Activated effector memory CD4-positive, alpha-beta T cell treated with anti-CD3 and anti-CD28 coated beads, Interleukin-2, amount 50 U/mL, for 16 hours (primary cell): Measurements from ENCODE around the gene AADACL3.

ENCODE experiments used
- DNase-seq: peaks from one replicate; pipeline ENCODE4 v3.0.0-alpha.2; 2020

The AADACL3 gene

DNA sequence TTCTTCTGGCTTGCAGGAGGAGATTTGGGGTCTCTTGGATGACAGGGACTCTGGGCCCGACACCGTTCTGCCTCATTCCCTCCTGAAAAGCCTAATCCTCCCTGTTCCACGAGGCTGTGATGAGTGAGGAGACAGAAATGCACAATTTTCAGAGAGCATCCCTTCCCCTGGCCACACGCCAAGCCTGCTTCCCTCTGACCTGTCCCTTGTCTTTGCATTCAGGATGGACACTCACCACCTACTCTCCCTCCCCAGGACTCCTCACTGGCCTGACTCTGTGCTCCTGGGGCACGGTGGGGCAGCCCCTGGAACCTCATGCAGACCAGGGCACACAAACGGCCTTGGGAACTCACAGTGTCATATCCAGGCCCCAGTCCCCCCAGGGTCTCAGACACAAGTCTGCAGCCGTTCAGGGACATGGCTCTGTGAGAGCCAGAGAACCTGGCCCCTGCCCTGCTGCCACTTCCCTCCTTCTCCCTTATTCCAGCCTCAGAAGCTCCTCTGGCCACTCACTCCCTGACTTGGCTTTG is 54.1 kb downstream of the AADACL3 start:
- no peak for DNase-seq

DNA sequence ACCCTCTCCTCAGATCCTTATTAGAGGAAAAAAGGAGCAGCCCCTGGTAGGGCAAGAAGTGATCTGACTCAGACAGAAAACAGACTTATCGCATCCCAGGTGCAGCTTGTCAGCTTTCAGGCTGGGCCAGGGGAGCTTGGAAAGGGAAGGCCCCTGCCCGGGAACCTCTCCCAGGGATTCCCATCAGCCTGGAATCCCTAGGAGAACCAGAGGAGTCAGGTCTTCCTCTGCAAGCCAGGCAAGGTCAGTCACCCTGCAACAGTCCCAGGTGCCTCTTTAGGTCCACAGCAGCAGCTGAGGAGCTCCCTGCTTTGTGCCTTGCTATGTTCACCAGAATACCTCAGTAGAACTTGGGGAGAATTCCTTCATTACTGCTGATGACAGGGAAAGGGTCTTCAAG is 54.7 kb downstream of the AADACL3 start:
- no peak for DNase-seq

DNA sequence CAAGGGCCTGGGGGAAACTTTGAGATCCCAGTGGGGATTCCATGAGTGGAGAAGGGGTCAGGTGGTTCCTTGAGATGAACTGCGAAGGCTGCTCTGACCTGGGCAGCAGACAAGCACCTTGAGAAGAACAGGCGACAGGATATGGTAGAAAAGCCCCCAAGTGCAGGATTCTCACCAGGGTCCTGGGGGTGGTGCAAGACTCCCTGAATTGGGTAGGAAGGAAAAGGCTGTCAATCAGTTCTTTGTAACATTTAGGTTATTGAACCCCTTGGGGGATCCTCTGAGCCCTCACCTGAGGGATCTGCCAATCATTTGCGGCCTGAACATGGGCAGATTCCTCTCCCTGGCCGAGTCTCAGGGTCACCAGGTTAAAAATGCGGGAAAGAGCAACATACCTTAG is 55.3 kb downstream of the AADACL3 start:
- DNase-seq = no peak

DNA sequence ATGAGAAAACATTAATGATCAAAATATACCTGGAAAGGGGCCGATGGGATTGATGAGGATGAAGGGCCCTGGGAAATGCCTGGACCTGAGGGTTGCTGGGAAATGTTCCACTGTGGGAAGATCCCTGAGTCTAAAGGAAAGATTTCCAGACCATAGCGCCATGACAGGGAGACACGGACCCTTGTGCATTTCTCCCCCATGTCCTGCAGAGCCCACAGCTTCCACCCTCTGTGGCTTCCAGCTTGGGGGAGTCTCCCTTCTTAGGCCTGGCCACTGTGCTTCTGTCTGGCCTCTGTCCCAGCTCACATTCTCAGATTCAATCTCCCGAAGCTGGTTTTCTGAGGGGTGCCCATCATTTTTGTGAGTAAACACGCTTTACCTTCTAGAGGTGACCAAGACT is 56.6 kb downstream of the AADACL3 start:
- DNase-seq = no peak

DNA sequence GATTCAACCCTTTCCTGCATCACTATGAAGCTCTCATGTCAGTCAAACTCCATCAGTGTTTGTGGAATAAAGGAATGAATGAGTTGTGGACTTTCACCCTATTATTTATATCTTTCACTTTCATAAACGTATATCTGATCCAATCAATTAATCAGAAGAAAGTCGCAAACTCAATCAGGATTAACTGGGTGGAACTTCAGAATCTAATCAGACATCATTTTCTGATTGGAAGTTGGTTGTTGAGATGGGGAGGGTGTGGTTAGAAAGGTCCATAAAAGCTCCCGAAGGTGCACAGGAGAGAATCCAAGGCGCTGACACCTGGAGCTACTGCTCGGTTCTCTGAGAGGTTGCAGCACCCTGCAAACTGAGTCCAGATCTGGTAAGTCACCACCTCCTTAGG is 57.5 kb downstream of the AADACL3 start, which contains the start of gene PRAMEF12:
Gene PRAMEF12 (plus strand): TSS at position 301 of the 400 bp plus-strand sequence. CDS start 1,130 bp downstream, outside the sequence.
- DNase-seq = no peak

DNA sequence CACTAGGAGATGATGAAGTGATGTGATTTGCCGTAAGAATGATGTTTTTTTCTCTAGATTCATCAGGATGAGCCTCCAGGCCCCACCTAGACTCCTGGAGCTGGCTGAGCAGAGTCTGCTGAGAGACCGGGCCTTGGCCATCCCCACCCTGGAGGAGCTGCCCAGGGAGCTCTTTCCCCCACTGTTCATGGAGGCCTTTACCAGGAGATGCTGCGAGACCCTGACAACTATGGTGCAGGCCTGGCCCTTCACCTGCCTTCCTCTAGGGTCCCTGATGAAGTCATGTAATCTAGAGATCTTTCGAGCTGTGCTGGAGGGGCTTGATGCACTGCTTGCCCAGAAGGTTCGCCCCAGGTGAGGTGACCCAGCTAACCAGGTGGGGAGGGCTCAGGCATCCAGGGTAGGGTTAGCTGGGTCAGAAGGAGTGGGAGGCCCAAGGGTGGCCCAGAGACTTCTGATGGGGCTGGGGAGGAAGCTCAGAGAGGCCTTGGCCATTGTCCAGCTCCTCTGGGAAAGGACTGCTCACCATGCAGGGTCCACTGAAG is 59.0 kb downstream of the AADACL3 start:
- DNase-seq = no peak

DNA sequence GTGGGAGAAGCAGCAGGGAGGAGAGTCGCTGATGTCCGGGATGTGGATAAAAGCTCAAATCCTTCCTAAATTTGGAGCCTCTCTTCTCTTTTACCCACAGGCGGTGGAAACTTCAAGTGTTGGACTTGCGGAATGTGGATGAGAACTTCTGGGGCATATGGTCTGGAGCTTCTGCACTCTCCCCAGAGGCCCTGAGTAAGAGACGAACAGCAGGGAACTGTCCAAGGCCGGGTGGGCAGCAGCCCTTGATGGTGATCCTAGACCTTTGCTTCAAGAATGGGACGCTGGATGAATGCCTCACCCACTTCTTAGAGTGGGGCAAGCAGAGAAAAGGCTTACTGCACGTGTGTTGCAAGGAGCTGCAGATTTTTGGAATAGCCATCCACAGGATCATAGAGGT is 59.5 kb downstream of the AADACL3 start:
- DNase-seq = no peak

DNA sequence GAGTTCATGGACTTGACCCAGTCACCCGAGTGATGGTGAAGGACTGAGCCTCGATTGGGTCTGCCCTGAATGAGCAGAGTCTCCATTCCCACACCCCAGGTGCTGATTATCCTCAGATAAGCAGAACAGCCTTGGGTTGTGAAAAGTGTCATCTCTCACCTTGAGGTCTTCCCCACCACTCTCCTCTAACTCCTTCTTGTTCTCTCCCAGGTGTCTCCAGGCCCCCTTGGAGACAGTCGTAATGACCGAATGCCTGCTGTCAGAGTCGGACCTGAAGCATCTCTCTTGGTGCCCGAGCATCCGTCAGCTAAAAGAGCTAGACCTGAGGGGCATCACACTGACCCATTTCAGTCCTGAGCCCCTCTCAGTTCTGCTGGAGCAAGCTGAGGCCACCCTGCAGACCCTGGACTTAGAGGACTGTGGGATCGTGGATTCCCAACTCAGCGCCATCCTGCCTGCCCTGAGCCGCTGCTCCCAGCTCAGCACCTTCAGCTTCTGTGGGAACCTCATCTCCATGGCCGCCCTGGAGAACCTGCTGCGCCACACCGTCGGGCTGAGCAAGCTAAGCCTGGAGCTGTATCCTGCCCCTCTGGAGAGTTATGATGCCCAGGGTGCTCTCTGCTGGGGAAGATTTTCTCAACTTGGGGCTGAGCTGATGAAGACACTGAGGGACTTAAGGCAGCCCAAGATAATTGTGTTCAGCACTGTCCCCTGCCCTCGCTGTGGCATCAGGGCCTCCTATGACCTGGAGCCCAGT is 61.1 kb downstream of the AADACL3 start:
- DNase-seq = no peak
